ENCODE measurements around the gene HSPG2.
"Not testable (repeated sequence)": the region's sequence is repeated elsewhere in the genome, so short reads cannot be mapped to it uniquely, and the experiment has no call there.

The HSPG2 gene

DNA sequence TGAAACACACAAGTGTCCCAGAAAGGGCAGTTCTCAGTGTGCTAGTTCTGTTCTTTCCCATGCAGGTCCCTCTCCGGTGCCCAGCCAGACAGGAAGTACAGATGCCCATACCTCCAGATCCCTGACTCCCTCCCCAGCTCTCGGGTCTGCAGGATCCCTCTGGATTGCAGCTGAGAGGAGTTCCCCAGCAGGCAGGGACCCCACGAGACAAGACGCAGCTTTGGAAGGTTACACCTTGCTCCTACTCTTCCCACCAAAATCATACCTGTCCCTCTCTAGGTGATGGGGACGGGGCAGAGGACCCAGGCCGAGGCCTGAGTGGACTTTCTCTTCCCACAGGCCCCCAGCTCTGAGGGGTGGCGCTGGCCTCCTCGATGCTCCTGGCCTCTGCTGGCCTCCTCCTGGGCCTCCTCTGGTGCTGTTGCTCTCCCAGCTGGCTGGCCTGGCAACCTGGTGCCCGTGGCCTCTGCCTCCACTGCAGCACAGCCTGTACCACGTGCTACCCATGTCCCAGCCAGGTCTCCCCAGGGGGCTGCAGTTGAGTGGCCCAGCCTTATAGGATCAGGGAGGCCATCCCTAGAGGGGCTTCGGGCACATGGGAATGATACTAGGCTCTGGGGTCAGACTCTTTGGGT, 115.6 kb downstream of the HSPG2 start:
- DNase-seq: no peak

DNA sequence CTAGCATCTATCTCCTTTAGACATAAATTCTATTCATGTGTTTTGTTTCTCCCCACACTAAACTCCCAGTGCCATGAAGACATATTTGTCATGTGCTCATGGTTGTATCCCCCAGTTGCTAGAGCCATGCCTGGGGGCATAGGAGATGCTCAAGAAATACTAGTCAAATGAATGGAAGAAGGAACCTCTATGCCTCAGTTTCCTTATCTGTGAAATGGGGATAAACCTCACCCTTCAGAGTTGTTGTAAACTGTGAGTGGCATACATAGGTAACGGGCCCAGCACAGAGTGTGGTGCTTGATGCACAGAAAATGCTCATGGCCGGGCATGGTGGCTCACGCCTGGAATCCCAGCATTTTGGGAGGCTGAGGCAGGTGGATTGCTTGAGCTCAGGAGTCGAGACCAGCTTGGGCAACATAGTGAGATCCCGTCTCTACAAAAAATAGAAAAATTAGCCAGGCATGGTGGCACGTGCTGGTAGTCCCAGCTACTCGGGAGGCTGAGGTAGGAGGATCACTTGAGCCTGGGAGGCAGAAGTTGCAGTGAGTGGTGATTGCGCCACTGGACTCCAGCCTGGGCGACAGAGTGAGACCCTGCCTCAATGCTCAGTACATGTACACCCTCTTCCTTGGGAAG, 116.4 kb downstream of the HSPG2 start:
- DNase-seq: no peak

DNA sequence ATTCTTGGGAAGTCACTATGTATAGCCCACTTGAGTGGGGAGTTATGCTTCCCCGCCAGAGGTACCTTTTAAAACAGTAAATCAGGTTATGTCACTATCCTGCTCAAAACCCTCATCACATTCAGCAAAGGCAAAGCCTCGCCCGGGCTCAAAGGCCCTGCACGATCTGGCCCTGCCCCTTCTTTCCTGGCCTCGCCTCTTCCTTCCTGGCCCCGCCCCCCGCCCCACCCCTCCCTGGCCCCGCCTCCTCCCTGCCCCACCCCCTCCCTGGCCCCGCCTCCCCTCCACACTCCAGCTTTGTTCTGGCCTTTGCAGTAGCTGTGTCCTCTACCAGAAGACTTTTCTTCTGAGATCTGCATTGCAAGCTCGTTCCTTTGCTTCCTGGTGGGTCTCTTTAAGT, 118.5 kb downstream of the HSPG2 start:
- DNase-seq: peak; percentile 27

DNA sequence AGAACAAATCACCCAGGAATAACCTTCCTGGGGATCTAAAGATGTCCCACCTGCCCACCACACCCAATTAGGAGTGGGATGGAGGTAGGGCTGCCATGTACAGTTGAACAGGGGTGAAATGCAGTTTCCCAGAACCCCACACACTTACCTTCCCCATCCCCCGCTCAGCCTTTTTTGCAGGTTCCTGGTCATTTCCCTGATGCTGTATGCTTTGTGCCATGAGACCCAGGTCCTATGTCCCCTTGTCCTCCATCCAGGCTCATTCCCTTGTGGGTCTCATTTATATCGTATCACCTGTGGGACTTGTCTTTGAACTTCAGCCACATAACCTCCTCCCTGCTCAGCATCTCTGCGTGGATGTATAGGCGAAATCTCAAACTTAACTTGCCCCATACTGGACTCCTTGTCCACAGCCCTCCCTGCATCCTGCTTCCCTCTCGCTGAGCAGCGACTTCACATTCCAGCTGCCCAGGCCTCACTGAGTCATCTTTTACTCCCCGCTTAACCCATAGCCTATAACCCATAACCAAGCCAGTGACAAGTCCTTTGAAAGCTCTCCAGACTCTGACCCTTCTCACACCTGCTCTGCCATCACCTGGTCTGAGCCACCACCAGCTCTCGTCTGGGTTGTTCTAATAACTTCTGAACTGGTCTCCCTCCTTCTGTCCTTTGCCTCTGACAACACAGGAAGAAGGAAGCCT, 120.4 kb downstream of the HSPG2 start:
- no peak for DNase-seq

DNA sequence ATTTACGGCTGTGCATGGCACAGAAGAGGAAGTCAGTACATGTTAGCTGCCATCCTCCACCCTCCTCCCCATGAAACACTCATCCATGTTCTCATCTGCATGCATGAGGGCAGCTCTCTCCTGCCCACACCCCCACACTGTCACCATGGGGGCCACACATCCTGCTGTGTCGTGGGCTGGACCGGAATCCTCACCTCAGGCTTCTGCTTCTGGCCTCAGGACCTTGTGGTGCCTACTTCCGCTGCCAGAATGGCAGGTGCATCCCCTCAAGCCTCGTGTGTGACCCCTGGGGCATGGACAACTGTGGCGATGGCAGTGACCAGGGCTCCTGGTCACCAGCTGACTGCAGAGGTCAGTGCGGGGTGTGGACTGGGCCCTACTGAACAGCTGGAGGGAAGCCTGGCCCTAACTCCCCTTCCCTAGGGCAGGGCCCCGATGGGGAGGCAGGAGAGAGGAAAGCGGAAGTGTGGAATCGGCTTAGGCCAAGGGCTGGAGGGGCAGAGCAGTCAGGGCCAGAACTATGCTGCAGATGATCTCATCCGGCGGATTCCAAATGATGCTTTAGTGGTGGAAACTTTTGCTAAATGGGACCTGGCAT, 121.3 kb downstream of the HSPG2 start:
- DNase-seq: no peak

DNA sequence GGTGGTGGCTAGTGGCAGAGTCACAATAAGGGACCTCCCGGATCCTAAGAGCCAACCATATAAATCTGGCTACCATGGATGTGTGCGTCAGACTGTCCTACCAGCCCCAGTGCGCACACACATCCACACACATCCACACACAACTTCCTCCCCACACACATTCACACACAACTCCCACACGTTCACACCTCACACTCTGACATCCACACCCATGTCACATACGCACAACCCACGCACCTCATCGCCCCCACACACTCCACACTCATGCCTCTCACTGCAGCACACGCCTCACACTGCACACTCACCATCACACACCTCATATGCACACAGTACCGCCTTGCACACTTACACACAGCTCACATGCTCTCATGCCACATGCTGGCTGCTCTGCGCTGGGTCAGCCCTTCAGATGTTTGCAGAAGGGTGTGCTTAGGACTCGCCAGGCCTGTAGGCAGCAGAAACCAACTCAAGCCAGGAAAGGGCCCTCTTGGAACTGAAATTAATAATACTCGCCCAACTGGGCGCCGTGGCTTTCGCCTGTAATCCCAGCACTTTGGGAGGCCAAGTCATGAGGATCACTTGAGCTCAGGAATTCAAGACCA, 122.0 kb downstream of the HSPG2 start:
- DNase-seq: no peak

GRCh38 chr1:21814241-21814918, 122.7 kb downstream of the HSPG2 start:
- DNase-seq: peak; percentile 9

GRCh38 chr1:21813542-21813941, 123.6 kb downstream of the HSPG2 start:
- no peak for DNase-seq

DNA sequence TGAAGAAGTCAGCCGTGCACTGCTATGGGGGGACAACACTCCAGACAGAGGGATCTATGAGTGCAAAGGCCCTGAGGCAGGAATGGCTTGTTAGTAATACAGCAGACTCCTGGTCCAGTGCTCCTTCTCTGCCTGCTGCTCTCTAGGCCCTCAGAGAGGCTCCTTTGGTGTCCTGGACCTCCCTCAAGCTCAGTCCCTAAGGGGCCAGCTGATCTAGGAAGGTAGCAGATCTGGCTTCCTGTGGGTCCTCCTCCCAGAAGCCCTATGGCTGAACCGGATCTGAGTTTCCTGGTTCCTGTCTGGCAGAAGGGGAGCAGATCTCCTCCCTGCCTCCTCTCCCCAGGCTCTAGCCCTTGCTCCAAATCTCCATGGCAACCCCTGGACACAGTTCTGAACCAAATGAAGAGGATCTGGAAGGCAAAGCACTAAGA, 125.2 kb downstream of the HSPG2 start, which contains the start of gene LDLRAD2:
Gene LDLRAD2 (plus strand): TSS at position 391 of the 431 bp plus-strand sequence. CDS start 187 bp downstream, outside the sequence.
- DNase-seq: no peak

DNA sequence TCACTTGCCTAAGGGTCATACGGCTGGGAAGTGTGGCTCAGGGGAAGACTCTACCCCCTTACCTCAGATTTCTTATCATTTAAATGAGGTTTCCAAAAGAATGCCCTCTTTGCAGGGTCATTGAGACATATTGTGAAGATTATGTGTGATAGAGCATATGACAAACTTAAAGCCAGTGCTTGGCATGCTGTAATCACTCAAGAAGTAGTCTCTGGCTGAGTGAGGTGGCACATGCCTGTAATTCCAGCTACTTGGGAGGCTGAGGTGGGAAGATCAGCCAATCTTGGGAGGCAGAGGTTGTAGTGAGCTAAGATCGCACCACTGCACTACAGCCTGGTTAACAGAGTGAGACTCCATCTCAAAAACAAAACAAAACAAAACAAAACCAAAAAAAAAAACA, 132.6 kb downstream of the HSPG2 start:
- DNase-seq: no peak

GRCh38 chr1:21801100-21801499, 136.0 kb downstream of the HSPG2 start:
- DNase-seq: no peak

DNA sequence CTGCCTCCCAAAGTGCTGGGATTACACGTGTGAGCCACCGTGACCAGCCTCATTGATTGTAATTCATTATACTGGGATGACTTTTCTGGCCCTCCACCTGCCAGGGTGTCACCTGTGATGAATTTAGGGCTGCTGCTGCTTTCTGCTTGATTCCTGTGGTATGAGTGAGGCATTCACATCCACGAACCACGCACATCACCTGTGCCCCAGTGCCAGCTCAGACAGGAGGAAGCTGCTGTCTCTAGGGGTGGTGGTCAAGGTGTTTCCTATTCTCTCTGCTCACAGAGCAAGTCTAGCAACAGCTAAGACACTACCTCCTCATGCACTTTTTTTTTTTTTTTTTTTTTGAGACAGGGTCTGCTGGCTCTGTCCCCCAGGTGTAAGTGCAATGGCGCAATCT, 137.4 kb downstream of the HSPG2 start:
- no peak for DNase-seq

DNA sequence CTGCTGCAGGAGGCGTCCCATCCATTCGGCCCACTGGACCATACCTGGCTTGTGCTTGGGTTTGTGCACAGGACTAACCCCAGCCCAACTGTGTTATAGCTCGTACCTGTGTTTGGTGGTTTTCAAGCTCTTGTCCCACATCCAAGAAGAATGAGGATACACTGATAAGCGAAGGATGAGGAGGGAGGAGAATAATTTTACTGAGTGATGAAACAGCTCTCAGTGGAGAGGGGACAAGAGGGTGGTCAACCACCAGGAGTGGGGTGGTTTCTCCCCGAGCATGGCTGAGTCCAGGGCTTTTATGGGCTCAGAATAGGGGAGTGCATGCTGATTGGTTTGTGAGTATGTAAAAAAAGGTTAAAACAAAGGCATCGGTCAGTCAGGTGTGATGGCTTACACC, 142.0 kb downstream of the HSPG2 start:
- no peak for DNase-seq

DNA sequence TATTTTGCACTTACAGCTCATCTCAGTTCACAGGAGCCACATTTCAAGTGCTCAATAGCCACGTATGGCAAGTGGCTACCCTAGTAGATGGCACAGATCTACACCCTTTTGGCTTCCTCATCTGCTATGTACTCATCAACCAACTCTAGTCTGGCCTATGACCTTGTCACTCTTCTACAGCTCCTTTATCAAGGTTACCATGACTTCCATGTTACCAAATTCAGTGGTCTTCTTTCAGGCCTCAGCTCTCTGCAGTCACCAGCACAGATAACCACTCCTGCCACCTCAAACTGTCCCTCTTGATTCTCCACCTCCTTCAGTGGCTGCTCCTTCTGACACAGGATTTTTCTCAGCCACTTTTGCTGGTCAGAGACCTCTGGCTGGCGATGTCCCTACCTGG, 142.5 kb downstream of the HSPG2 start:
- DNase-seq: no peak

DNA sequence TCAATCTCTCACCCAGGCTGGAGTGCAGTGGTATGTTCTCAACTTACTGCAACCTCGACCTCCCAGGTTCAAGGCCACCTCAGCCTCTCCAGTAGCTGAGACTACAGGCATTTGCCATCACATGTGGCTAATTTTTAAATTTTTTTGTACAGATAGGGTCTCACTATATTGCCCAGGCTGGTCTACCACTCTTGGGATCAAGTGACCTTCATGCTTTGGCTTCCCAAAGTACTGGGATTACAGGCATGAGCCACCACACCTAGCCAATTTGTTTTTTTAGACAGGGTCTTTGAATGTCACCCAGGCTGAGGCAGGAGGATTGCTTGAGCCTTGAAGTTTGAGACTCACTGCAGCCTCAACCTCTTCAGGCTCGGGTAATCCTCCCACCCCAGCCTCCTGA, 144.0 kb downstream of the HSPG2 start:
- no peak for DNase-seq

DNA sequence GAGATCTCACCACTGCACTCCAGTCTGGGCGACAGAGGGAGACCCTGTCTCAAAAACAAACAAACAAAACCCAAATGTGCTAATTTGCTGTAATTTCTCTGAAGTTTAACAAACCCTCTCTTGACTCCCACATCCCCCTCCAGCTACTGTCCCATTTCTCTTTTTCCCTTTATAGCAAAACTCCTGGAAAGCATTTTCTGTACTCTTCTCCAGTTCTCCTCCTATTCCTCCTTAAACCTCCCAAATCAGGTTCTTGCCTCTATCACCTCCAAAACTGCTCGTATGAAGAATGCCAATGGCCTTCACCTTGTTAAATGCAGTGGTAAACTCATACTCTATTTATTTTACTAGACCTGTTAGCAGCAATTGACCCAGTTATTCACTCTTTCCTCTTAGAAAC, 150.5 kb downstream of the HSPG2 start:
- no peak for DNase-seq

GRCh38 chr1:21785764-21786163, 151.3 kb downstream of the HSPG2 start:
- DNase-seq: not testable (repeated sequence)

GRCh38 chr1:21783679-21784603, 153.2 kb downstream of the HSPG2 start:
- DNase-seq: no peak

GRCh38 chr1:21782868-21783678, 154.0 kb downstream of the HSPG2 start, which contains the start of gene USP48:
TSS of gene USP48 (minus strand) at chr1:21783149. CDS start at chr1:21782957, 192 bp downstream.
- peak; percentile 97 for DNase-seq

- peak; percentile 57 for DNase-seq
Observed at GRCh38 chr1:21782349-21782867, 154.7 kb downstream of the HSPG2 start.

Data from stimulated activated CD4-positive, alpha-beta T cell treated with anti-CD3 and anti-CD28 coated beads, Interleukin-4, amount 100 ng/mL, for 24 hours (primary cell).